Brain pericyte (primary cell): ENCODE measurements around the gene FBRSL1.
"Not testable (repeated sequence)": the region's sequence is repeated elsewhere in the genome, so short reads cannot be mapped to it uniquely, and the experiment has no call there.

Experiments
- DNase-seq: peaks from one replicate; pipeline ENCODE4 v3.0.0-alpha.2; 2012; ENCODE audit warnings: low read depth, low spot score

The FBRSL1 gene

GRCh38 chr12:132489602-132490266, at the start of gene FBRSL1:
TSS of gene FBRSL1 (plus strand) at chr12:132490151.
- DNase-seq = no peak

DNA sequence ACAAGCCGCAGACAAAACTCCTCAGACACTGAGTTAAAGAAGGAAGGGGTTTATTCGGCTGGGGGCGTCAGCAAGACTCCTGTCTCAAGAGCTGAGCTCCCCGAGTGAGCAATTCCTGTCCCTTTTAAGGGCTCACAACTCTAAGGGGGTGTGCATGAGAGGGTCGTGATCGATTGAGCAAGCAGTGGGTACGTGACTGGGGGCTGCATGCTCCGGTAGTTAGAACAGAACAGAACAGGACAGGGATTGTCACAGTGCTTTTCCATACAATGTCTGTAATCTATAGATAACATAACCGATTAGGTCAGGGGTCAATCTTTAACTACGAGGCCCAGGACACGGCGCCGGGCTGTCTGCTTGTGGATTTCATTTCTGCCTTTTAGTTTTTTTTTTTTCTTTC, 49.5 kb upstream of the FBRSL1 start:
- not testable (repeated sequence) for DNase-seq

GRCh38 chr12:132441871-132442863, 47.8 kb upstream of the FBRSL1 start:
- no peak for DNase-seq

DNA sequence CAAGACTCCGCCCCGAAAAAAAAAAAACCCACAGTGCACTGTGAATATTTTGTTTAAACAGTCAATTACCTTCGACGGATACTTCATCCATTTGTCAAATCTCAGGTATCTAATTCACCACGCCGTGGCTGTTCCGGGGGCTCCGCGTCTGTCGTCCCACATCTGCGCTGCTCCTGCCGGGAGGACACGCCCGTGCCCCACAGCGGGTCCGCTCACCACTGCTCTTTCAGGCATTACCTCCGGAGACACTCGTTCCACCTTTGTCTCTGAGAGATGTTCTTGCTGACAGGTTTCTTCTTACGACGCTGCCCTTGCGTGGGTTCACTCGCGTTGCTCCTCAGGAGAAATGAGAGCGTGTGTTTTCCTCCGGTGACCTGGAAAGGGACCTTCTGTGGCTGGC, 46.9 kb upstream of the FBRSL1 start:
- no peak for DNase-seq

- DNase-seq = no peak
Measured at GRCh38 chr12:132444283-132444682, 45.7 kb upstream of the FBRSL1 start.

- no peak for DNase-seq
Measured at GRCh38 chr12:132444957-132445883, 44.7 kb upstream of the FBRSL1 start.

DNA sequence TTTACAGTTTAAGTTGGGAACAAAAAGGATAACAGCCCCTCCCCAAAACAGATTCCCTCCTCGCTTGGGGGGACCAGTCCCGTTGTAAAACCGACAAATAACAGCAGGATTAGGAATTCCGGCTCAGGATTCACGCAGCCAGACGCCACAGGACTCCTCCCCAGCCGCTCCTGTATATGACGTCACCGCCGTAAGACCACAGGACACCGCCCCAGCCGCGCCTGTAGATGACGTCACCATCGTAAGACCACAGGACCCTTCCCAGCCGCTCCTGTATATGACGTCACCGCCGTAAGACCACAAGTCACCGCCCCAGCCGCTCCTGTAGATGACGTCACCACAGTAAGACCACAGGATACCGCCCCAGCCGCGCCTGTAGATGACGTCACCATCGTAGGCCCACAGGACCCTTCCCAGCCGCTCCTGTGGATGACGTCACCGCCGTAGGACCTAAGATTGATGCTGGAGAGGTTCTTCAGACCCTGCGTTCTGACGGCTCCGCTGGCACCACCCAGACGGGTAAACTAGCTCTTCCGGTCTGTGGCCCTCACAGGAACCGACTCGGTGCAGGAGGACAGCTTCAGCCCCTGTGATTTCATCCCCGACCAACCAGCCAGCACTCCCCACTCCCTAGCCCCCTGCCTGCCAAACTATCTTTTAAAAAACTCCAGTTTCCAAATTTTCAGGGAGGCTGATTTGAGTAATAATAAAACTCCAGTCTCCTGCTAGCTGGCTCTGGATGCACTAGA, 43.9 kb upstream of the FBRSL1 start:
- DNase-seq = no peak

DNA sequence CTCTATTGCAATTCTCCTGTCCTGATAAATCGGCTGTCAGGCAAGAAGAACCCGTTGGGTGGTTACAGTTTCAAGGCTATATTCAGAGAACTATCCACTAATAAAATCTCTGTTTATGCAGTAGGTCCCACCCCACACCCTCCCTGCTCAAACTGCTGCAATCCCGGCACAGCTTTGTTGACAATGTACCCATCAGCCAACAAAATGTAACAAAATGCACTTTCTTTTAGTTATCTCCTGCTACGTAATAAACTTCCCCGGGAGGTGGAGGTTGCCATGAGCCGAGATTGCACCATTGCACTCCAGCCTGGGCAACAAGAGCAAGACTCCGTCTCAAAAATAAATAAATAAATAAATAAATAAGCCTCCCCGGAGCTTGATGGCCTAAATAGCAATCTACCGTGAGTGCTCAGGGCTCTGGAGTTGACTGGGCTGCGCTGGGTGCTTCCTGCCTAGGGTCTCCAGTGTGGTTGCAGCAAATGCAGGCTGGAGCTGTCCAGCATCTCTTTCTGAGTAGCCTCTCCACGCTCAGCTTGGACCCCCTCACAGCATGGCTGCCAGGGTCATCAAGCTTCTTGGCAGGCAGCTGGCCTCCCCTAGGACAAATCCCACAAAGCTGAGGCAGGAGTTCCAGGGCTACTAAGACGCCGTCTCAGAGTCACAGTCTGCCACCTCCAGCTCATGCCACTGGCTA, 43.2 kb upstream of the FBRSL1 start:
- no peak for DNase-seq

GRCh38 chr12:132447327-132447720, 42.6 kb upstream of the FBRSL1 start:
- DNase-seq = no peak

DNA sequence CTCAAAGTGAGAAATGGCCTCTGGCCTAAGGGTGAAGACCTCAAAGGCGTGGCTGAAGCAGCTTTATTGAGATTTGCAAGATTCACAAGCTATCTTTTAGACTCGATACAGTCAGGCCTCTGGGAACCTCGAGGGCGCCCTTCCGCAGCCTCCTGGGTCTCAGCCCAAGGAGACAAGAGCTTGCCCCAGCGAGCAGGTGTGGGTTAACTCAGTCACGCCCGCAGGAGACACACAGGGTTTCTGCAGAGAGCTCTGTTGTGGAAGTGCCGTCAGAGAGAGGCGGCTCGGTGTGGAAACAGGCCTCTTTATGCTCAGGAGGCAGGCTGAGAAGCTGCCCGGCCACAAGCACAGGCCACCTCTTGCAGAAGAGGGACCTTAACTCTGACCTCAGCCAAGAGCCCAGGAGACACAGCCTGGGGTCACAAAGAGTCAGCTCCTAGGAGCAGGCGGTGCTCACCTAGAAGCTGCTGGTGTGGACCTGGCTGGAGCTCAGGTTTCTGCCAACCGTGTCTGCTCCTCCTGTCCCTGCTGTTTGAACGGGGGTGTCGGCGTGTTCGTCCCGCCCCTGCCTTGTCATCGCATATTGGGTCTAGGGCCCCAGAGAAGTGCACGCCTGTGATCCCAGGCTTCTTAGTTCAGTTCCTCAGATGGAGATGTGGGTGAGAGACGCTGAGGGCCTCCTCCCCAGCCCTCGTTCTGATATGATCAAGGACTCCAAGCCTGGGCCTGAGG, 42.1 kb upstream of the FBRSL1 start:
- no peak for DNase-seq

DNA sequence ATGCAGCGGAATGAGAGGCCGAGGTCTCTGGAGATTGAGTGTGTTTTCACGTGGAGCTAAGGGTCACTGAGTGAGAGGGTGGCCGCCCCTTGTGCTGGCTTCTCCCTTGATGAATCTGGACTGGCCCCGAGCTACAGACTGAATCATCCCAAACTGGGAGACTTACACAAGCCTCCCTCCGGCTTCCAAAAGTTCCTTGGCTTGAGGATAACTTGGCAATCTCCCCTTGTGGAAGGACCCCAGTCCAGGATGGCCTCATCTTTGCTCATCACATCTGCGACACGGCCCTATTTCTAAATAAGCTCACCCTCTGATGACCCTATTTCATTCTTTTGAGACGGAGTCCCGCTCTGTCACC, 41.5 kb upstream of the FBRSL1 start:
- no peak for DNase-seq

- no peak for DNase-seq
Measured at GRCh38 chr12:132449565-132450417, 40.2 kb upstream of the FBRSL1 start.

GRCh38 chr12:132450418-132451171, 39.4 kb upstream of the FBRSL1 start:
- no peak for DNase-seq

DNA sequence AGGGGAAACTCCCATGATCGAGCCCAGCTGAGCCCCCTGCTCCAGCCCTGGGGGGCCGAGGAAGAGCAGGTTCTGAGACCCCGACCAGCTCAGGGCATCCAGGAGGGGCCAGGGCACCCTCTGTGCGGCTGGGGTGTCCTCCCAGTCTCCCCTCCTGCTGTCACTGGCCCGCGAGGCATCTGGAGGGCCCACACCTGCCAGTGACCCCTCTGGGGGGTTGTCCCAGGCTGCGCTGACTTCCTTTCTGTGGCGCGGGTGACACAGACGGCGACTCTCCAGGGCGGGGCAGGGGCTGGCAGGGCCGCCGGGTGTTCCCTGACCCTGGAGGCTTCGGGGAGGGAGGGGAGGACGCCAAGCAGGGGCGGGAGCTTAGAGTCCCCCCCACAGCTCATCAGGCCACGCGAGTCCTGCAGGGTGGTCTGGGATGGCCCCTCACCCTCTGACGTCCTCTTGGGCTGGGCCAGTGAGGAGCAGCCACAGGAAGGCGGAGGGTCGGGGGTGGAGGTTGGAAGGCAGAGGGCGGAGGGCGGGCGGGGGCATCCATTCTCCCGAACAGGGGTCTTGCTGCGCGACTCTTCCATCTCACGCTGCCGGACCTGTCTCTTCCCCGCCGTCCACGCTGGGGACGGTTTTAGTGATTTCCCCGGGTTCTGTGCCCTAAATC, 38.6 kb upstream of the FBRSL1 start:
- DNase-seq = no peak

DNA sequence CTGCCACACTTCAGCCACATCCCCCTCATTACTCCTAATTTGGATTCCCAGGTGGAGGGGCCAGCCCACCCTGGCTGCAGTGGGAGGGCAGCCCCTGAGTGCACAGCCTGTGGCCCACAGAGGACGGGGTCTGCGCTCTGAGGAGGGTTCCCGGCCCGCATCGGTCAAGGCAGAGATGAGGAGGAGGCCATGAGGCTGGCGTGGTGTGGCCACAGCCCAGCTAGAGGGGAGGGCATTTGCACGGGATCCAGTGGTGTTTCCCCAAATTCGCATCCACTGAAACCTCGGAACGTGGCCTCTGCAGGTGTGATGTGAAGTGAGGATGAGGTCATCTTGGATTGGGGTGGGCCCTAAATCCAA, 38.1 kb upstream of the FBRSL1 start:
- DNase-seq = no peak

DNA sequence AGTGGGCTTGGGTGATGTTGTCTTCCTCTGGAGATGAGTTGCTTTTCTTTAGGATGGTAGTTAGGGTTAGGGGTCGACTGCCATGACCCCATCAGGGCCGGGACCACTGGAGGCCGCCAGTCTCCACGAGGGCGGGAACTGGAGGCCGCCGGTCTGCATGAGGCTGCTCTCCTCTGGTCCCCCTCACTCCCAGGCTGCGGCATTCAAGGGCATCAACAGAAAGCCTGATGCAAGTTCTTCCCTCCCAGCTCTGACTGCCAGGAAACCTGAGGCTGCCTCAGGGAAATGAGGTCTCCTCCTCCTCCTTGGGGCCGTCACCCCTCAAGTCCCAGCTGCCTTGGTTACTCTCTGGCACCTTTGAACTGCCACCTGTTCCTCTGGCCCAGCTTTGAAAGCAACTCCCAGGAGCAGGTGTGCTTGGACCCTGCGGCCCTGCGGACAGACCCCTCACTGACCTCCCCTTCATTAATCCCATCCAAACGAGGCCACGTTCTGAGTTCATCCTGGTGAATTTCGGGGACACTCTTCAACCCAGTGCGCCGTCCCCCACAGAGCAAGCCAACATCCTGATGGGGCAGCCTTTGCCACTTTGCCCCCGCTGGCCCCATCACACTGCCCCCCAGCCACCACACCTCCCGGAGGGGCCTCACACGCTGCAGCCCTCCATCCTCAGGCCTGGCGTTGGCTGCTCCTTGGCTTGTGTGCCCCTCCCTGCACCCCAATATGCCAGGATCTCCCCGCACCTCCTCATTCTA, 37.2 kb upstream of the FBRSL1 start:
- DNase-seq = no peak
